ENCODE data around the gene PPARD.

GRCh38 chr6:35452183-35453090 is 110.1 kb downstream of the PPARD start, which contains the start of gene FANCE:
- TF ChIP-seq, protein P1, sequence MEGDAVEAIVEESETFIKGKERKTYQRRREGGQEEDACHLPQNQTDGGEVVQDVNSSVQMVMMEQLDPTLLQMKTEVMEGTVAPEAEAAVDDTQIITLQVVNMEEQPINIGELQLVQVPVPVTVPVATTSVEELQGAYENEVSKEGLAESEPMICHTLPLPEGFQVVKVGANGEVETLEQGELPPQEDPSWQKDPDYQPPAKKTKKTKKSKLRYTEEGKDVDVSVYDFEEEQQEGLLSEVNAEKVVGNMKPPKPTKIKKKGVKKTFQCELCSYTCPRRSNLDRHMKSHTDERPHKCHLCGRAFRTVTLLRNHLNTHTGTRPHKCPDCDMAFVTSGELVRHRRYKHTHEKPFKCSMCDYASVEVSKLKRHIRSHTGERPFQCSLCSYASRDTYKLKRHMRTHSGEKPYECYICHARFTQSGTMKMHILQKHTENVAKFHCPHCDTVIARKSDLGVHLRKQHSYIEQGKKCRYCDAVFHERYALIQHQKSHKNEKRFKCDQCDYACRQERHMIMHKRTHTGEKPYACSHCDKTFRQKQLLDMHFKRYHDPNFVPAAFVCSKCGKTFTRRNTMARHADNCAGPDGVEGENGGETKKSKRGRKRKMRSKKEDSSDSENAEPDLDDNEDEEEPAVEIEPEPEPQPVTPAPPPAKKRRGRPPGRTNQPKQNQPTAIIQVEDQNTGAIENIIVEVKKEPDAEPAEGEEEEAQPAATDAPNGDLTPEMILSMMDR (IDR thresholded peaks at IDR 0.05; ENCODE audit: insufficient read depth, low read depth, low read length): no peak
- no peak for TF ChIP-seq EZH2 (IDR thresholded peaks at IDR 0.05; ENCODE audit: insufficient read depth, low read length)
